GM12878 (cell line): ENCODE data around the gene NPW. TPM values are rescaled to one million over a fixed set of nuclear protein-coding genes. Genes with fewer than 3 reads are reported as not detected.

Experiments
- ATAC-seq: fragments of 200-7000 bp; cut with Tn5 transposase; 3 replicates; pipeline ENCODE4 v1.9.1; 2020; ENCODE audit warnings: mild to moderate bottlenecking, moderate library complexity
- BruUV-seq: library from RNA; stranded (reverse); fragments of 400-500 nt; replicated peaks from 2 replicates; lab custom pipeline; 2021; lab: Mats Ljungman, UMichigan
- CTCF ChIA-PET: fragments of 300-600 bp; sonication (Branson Sonifier 250); formaldehyde crosslinking; extraction: SDS; loops from one replicate; lab custom pipeline; 2021; ENCODE audit warnings: inconsistent platforms; lab: Yijun Ruan, JAX
- POLR2A ChIA-PET: fragments of 350-600 bp; formaldehyde crosslinking; extraction: SDS; loops from one replicate; lab custom pipeline; 2021; ENCODE audit warnings: inconsistent platforms; lab: Charles Lee
- RAD21 ChIA-PET: fragments of 300-600 bp; sonication (Branson Sonifier 250); formaldehyde crosslinking; loops from one replicate; lab custom pipeline; 2023; ENCODE audit warnings: antibody characterized with exemption; ENCODE audit not compliant: unreplicated experiment; lab: Charles Lee
- SMC1A ChIA-PET: fragments of 300-600 bp; sonication (Branson Sonifier 250); formaldehyde crosslinking; loops from one replicate; lab custom pipeline; 2023; ENCODE audit not compliant: unreplicated experiment, uncharacterized antibody; lab: Charles Lee
- DNase-seq: peaks from one replicate; pipeline ENCODE4 v3.0.0-alpha.2; 2011; ENCODE audit warnings: low read depth, low spot score
- FAIRE-seq: peaks from 3 replicates; lab custom pipeline; 2011; peaks lifted over from hg19 to GRCh38; lab: Jason Lieb, UNC
- H2AFZ ChIP-seq: 2 replicates; pipeline ENCODE4 v1.6.0; 2011; ENCODE audit warnings: low read depth, low read length, control low read depth; ENCODE audit not compliant: control insufficient read depth
- H3K27ac ChIP-seq: 2 replicates; pipeline ENCODE4 v1.5.1; 2011; ENCODE audit warnings: control low read depth; ENCODE audit not compliant: control insufficient read depth, insufficient read depth
- H3K27me3 ChIP-seq, 2 experiments: replicated peaks in 1 of 2; 2 replicates each; pipeline versions ENCODE4 v1.6.0 to v1.6.1; 2011; ENCODE audit warnings: low read length in 1 of 2; ENCODE audit not compliant: control insufficient read depth in 2 of 2, insufficient read depth in 2 of 2
- H3K36me3 ChIP-seq, 2 experiments: 2 replicates each; pipeline ENCODE4 v1.5.1; 2011; ENCODE audit warnings: low read length in 1 of 2; ENCODE audit not compliant: control insufficient read depth in 2 of 2, insufficient read depth in 2 of 2
- H3K4me1 ChIP-seq: 2 replicates; pipeline ENCODE4 v1.6.1; 2011; ENCODE audit warnings: mild to moderate bottlenecking, low read length, moderate library complexity, mixed read lengths; ENCODE audit not compliant: control insufficient read depth, insufficient read depth
- H3K4me2 ChIP-seq: 2 replicates; pipeline ENCODE4 v1.6.0; 2011; ENCODE audit warnings: control low read depth; ENCODE audit not compliant: control insufficient read depth, insufficient read depth
- H3K4me3 ChIP-seq: fragments of 200-600 bp; sonication (generic); 2 replicates; pipeline ENCODE4 v1.5.1; 2016
- H3K79me2 ChIP-seq: 2 replicates; pipeline ENCODE4 v1.6.0; 2011; ENCODE audit warnings: low read length; ENCODE audit not compliant: control insufficient read depth, insufficient read depth
- H3K9ac ChIP-seq: 2 replicates; pipeline ENCODE4 v1.8.0; 2011; ENCODE audit warnings: low read length, control low read depth, mixed read lengths; ENCODE audit not compliant: control insufficient read depth, insufficient read depth
- H3K9me3 ChIP-seq: replicated peaks from 3 replicates; pipeline ENCODE4 v1.5.1; 2011; ENCODE audit warnings: mild to moderate bottlenecking, low read length; ENCODE audit not compliant: control insufficient read depth, insufficient read depth
- H4K20me1 ChIP-seq: 2 replicates; pipeline ENCODE4 v1.6.0; 2011; ENCODE audit not compliant: control insufficient read depth, insufficient read depth
- CEBPB ChIP-seq, 2 experiments: fragments of 150-350 bp in 1 of 2; IDR thresholded peaks; 2 replicates each; pipeline ENCODE4 v1.6.1; 2012 to 2014; ENCODE audit warnings: low read depth in 2 of 2, low read length in 2 of 2, borderline replicate concordance in 1 of 2, inconsistent platforms in 1 of 2
- CREM ChIP-seq: IDR thresholded peaks from 2 replicates; pipeline ENCODE4 v1.6.1; 2014; ENCODE audit warnings: antibody characterized with exemption, low read depth
- NRF1 ChIP-seq: conservative IDR thresholded peaks from 2 replicates; pipeline ENCODE4 v1.6.1; 2011; ENCODE audit warnings: mild to moderate bottlenecking, low read depth, low read length, improper control_type of control experiment
- PKNOX1 ChIP-seq: fragments of 450-650 bp; IDR thresholded peaks from 2 replicates; pipeline ENCODE4 v1.6.1; 2016; ENCODE audit warnings: mild to moderate bottlenecking
- ZBTB11 ChIP-seq: fragments of 450-650 bp; formaldehyde crosslinking; IDR thresholded peaks from 2 replicates; pipeline ENCODE4 v1.5.0; 2022; ENCODE audit warnings: mild to moderate bottlenecking, missing genetic modification characterization
- ZNF622 ChIP-seq: fragments of 450-650 bp; IDR thresholded peaks from 2 replicates; pipeline ENCODE4 v1.6.1; 2017; ENCODE audit warnings: mild to moderate bottlenecking, inconsistent platforms
- ZNF687 ChIP-seq: fragments of 450-650 bp; IDR thresholded peaks from 2 replicates; pipeline ENCODE4 v1.6.1; 2017; ENCODE audit warnings: mild to moderate bottlenecking, moderate library complexity
- WGBS: methylation state at CpG from one replicate; pipeline ENCODE4 v1.1.6; 2016; ENCODE audit warnings: low lambda C conversion rate; ENCODE audit not compliant: insufficient replicate concordance, insufficient coverage; ENCODE audit errors: missing lambda C conversion rate; 5-methylcytosine and 5-hydroxymethylcytosine counted together
- in situ Hi-C: fragments of 300-500 bp; cut with MboI; formaldehyde crosslinking; loops from 9 replicates; pipeline ENCODE4 v1.14.3; 2018; ENCODE audit warnings: mixed read lengths
- intact Hi-C: fragments of 100-400 bp; cut with micrococcal nuclease; formaldehyde crosslinking; loops from one replicate; pipeline ENCODE4 v1.14.2; 2022; ENCODE audit not compliant: unreplicated experiment
- polyA plus RNA-seq, 11 experiments: library from polyadenylated mRNA; depleted of rRNA in 4 of 11; unstranded in 6 of 11; stranded (reverse) in 5 of 11; fragments of >200 nt; fragmentation: Nextera tagmentation in 4 of 11; fragmentation: Illumina TruSeq in 1 of 11; extraction: Ambion mirVana in 4 of 11; extraction: Trizol in 1 of 11; gene quantifications; 1 replicate in 1 of 11; 2 replicates in 10 of 11; pipeline versions ENCODE4 v1.2.1 to v1.2.3, GENCODE V29; 2011 to 2016; ENCODE audit warnings: inconsistent platforms in 2 of 11, missing spikeins in 2 of 11, low read depth in 1 of 11
- total RNA-seq, 4 experiments: library from RNA; depleted of rRNA in 3 of 4; stranded (reverse); fragments of >200 nt in 3 of 4; fragmentation: Illumina TruSeq in 1 of 4; extraction: Trizol in 1 of 4; gene quantifications; 2 replicates each; pipeline versions ENCODE4 v1.2.1 to v1.2.3, GENCODE V29; 2013 to 2021

NPW gene
- total and polyA plus RNA-seq, 10 of the 15 experiments (the other 5 are each of a cell fraction or from before 2014, with no cell fraction given): 0.23 to 2.5 (median 0.98) TPM; not detected in 4

GRCh38 chr16:2045965-2046892 is 26.6 kb downstream of the NPW start (continued):
- TF ChIP-seq ZNF687 (no peak), CEBPB (IDR thresholded peaks at IDR 0.05; ENCODE audit: borderline replicate concordance in 1 of 2, low read depth in 2 of 2, low read length in 2 of 2) (no peak)

GRCh38 chr16:2046893-2047329 is 27.3 kb downstream of the NPW start:
- H3K9ac ChIP-seq: peak overlapping the region; percentile 71
- peak overlapping the region; percentile 48 for H3K27ac ChIP-seq
- intact Hi-C loops: no loop called here
- peaks cover 0 to 1% of the 10 kb centered on the region in 2 experiments; a peak in 2 of 4 replicates for H3K36me3 ChIP-seq
- no peaks in the 10 kb centered on the region for H4K20me1 ChIP-seq
- 15% methylated on average over 8 of the region's 8 CpGs for WGBS
- H3K79me2 ChIP-seq: peaks cover 16% of the 10 kb centered on the region
- FAIRE-seq: peak; percentile 64
- H3K4me2 ChIP-seq: peak overlapping the region; percentile 89
- ChIA-PET SMC1A (interaction anchor here (1.4 kb wide), 2 partner anchors 39 to 93 kb away, joined by 3 to 8 read pairs; no protein-coding TSS in a partner anchor), POLR2A (interaction anchor here (1.0 to 1.3 kb wide), 3 partner anchors 75 to 168 kb away, joined by 3 to 5 read pairs (median 4); partner anchors contain the start of genes PGP and TBL3), RAD21 (interaction anchor here (1.2 to 2.1 kb wide), 4 partner anchors 24 to 460 kb away, joined by 3 to 9 read pairs (median 5); partner anchors contain the start of gene PKD1), CTCF (interaction anchor here (1.3 to 2.8 kb wide), 3 partner anchors 24 to 93 kb away, joined by 6 to 16 read pairs (median 8); no protein-coding TSS in a partner anchor)
- peak overlapping the region; percentile 89 for H2AFZ ChIP-seq
- BruUV-seq: no TSS peak
- H3K27me3 ChIP-seq: no peaks in the 10 kb centered on the region
- DNase-seq: no peak
- H3K9me3 ChIP-seq: no peaks in the 10 kb centered on the region
- peak overlapping the region; percentile 97 for H3K4me3 ChIP-seq
- H3K4me1 ChIP-seq: peaks cover 22% of the 10 kb centered on the region
- ATAC-seq: peak; percentile 12
- in situ Hi-C loops: no loop called here
- TF ChIP-seq ZBTB11 (CRISPR knock-in tag) (no peak), NRF1 (no peak), PKNOX1 (no peak), ZNF622 (no peak), CREM (no peak)
